Hematopoietic multipotent progenitor cell treated with erythropoietin and hydrocortisone succinate and interleukin-3 and kit ligand, for 6 days (in vitro differentiated cells): ENCODE measurements around the gene IVD.

Experiments used
- DNase-seq: peaks from one replicate; pipeline ENCODE4 v3.0.0-alpha.2; 2015

Gene IVD

GRCh38 chr15:40463886-40464545 lies 58.4 kb downstream of the IVD start:
- no peak for DNase-seq

DNA sequence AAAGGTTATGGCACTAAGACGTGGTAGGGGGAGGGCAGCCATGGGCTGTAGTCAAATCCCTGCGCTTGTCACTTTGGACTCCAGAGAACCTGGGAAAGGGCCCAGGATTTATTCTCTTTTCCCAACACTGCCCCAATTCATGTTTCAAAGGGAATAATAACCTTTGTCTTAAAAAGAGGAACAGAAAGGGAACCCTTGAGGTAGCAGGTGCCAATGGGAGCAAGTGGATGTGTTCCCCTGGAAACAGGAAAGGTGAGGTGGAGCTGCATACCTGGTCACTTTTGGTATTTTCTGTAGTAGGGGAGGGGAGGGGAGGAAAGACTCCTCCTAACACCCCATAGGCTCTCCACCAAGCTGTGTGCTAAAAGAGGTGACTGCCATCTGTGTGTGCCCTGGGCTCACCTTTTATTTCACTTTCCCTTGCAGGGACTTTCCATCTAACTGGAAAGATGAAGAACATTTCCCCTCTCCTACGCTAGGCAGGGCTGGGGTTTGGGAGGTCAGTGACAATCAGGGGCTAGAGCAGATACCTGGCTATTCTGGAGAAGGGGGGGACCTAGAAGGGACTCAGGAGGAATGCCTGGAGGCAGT lies 59.1 kb downstream of the IVD start:
- DNase-seq: no peak

DNA sequence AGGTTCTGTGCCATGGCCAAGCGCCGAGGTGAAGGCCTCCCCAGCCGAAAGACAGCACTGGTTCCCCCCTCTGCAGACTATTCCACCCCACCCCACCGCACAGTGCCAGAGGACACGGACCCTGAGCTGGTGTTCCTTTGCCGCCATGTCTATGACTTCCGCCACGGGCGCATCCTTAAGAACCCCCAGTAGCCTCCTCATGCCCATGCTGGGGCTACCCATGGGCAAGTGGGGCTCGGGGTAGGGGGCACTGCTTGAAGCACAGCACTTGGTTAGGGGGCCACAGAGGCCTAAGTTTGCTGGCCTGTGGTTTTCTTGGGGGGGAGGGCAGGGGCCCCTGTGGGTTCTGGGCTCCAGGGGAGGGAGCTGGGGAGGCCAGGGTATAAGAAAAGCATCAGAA lies 60.3 kb downstream of the IVD start:
- DNase-seq: no peak

DNA sequence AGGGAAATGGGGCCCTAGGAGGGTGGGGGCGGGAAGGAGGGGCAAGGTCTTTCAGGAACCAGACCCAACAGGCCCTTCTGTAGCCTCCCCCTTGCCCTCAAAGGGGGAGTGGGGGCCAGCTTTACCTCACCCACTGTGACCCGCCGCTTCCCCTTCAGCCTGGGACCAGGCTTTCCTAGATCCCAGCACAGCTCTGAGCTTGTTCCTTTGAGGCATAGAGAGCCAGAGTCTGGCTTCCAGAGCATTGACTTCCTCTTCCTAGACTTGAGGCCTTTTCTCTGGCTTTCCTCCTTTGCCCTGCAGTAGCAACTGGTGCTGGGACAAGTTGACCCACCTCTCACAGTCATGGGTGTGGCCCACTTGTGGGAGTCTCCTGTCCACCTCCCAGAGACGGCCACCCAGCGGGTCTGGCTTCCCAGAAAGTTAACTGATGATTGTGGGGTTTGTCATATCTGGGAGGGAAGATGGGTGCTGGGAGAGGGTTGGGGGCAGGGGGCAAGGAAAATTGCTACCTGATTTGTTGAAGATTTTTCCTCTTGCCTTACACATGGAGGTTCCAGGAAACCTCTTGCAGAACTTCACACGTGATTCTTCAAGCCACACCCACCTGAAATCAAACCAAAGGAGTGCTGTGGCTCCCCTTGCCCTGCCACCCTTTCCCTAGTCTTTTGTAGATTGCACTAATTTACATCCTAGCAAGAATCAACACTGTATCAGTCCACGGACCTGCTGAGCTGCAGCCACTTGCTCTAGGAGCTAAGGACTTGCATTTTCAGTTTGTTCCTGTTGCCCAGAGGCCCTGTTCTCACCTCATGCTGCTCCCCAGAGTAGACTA lies 61.0 kb downstream of the IVD start:
- DNase-seq: peak; percentile 27

- DNase-seq: no peak
Observed at GRCh38 chr15:40467261-40467615, 61.6 kb downstream of the IVD start.

- DNase-seq: peak; percentile 71
Observed at GRCh38 chr15:40468898-40469331, 63.3 kb downstream of the IVD start.

DNA sequence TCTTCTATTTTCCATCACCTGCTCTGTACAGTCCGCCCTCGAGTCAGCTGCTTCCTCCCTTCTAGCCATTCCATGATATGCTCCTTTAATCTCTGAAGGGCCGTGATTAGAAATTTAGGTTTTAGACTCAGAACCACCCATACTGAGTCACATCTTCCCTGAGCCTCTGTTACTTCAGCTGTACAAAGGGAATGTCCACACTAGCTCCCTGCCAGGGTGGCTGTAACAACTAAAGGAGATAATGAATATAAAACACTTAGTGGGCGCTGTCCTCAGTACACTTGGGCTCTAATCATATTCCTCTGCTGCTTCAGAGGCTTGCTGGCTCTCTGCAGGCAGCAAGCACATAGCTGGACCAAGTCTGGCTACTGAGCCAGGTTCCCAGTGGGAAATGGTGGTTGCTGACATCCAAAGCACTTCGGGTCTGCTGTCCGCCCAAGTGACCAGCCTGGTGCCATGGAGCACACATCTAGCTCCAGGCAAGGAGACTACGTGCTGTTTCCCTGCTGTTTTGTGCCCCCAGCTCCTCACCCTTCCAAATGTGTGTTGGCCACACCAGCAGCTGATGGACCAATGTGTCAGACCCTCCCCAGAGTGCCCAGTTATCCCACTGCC lies 64.3 kb downstream of the IVD start:
- peak; percentile 48 for DNase-seq

DNA sequence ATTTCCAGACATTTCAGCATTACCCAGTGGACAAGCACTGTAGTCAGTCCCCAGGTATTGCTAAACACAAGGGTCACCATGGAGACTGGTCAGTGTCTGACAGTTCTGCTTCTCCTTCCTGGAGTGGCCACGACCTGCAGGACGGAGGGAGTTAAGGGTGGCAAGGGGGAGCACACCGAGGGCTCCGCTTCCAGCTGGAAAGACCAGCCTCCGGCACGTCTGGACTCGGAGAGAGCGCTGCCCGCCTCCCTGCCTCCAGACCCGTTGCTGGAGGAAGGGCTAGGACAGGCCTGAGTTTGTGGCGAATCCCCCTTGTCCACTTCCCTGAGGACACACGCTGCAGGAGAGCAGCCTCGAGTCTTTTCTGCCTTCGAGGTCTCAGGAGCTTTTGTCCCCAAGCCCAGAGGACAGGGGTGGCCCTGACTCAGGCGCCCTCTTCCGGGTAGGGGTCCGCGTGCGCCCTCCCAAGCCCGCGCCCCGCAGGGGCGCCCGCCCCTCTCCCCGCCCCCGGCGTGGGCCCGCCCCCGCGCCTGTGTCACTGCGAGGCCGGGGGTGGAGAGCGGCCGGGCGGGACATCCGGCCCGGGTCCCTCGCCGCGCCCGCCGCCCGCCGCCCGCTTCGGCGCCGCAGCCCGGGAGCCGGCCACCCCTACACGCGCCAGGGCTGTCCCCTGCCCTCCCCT lies 65.0 kb downstream of the IVD start, which contains the start of gene CHST14:
Gene CHST14, plus strand, starts transcription at position 562 of the 682 bp plus-strand sequence. CDS start 230 bp downstream, outside the sequence.
- peak; percentile 68 for DNase-seq
